ENCODE data around the gene DLG2.

- TF ChIP-seq SPI1 (IDR thresholded peaks at IDR 0.05; ENCODE audit: low read depth, low read length): no peak
- TF ChIP-seq TAF1 (IDR thresholded peaks at IDR 0.05; ENCODE audit: low read depth, low read length): no peak
- TF ChIP-seq POLR2A (IDR thresholded peaks at IDR 0.05; ENCODE audit: low read depth, low read length): no peak
Measured at GRCh38 chr11:84673753-84674152, 953.4 kb downstream of the DLG2 start.

Measured in GM12891 (cell line).